ENCODE measurements around the gene CIC. TPM values are rescaled to one million over a fixed set of nuclear protein-coding genes. Genes with fewer than 3 reads are reported as not detected.

Gene CIC
- total RNA-seq, 4 donors from 2014 or later = 57.5 to 91.6 (median 81.9) TPM

GRCh38 chr19:42241279-42241678, 27.8 kb upstream of the CIC start:
- Histone ChIP-seq H3K4me3 (peak overlapping the region; percentile 62), H3K27ac (no peak overlapping the region)
- 100% methylated on average over 3 of the region's 3 CpGs for WGBS

GRCh38 chr19:42242069-42242511, 27.0 kb upstream of the CIC start:
- Histone ChIP-seq H3K36me3 (peaks cover 13% of the 10 kb centered on the region), H3K27ac (peak overlapping the region; percentile 90), H3K4me1 (peaks cover 60% of the 10 kb centered on the region), H3K27me3 (no peaks in the 10 kb centered on the region), H3K4me3 (peak overlapping the region; percentile 62), H3K9me3 (no peaks in the 10 kb centered on the region)
- 0% methylated on average over 1 of the region's 49 CpGs for WGBS
- TF ChIP-seq POLR2AphosphoS5 (IDR thresholded peaks at IDR 0.05) (no peak), POLR2A (IDR thresholded peaks at IDR 0.05) (no peak), EP300 (IDR thresholded peaks at IDR 0.05) (no peak), CTCF (IDR thresholded peaks at IDR 0.05) (no peak)
- DNase-seq (ENCODE audit: low spot score in 2 of 2) = peak in 1 of 2 donors; percentile 79

More at GRCh38 chr19:42241279-42241678, 27.8 kb upstream of the CIC start:
- TF ChIP-seq POLR2A (IDR thresholded peaks at IDR 0.05) = no peak
- TF ChIP-seq POLR2AphosphoS5 (IDR thresholded peaks at IDR 0.05) = no peak
- TF ChIP-seq CTCF (IDR thresholded peaks at IDR 0.05) = no peak
- no peak for TF ChIP-seq EP300 (IDR thresholded peaks at IDR 0.05)
- Histone ChIP-seq H3K9me3 (no peaks in the 10 kb centered on the region), H3K4me1 (peaks cover 52% of the 10 kb centered on the region), H3K36me3 (peaks cover 20% of the 10 kb centered on the region), H3K27me3 (no peaks in the 10 kb centered on the region)
- no peak for DNase-seq (ENCODE audit: low spot score in 2 of 2)

- H3K27ac ChIP-seq = peak within 1 kb of the TSS; percentile 90
- H3K4me1 ChIP-seq = peaks cover 67% of the 10 kb centered on the region
- DNase-seq (ENCODE audit: low spot score in 2 of 2) = peak; percentile 99
- TF ChIP-seq POLR2A (IDR thresholded peaks at IDR 0.05) (peak in 1 of 2 donors; percentile 89), POLR2AphosphoS5 (IDR thresholded peaks at IDR 0.05) (peak; percentile 2 to 85 (median 28)), CTCF (IDR thresholded peaks at IDR 0.05) (no peak), EP300 (IDR thresholded peaks at IDR 0.05) (no peak)
- peaks cover 8% of the 10 kb centered on the region for H3K36me3 ChIP-seq
- 0% methylated on average over 38 of the region's 76 CpGs for WGBS
- no peaks in the 10 kb centered on the region for H3K9me3 ChIP-seq
- peak within 1 kb of the TSS; percentile 62 for H3K4me3 ChIP-seq
- H3K27me3 ChIP-seq = no peaks in the 10 kb centered on the region
Observed at GRCh38 chr19:42242512-42243409, 26.3 kb upstream of the CIC start, which contains the start of gene GSK3A. Gene GSK3A, minus strand, starts transcription at chr19:42242602. Its CDS starts 137 bp downstream, at chr19:42242465.

- H3K27me3 ChIP-seq = no peaks in the 10 kb centered on the region
- peak; percentile 95 to 96 for DNase-seq (ENCODE audit: low spot score in 2 of 2)
- peak overlapping the region; percentile 90 for H3K27ac ChIP-seq
- peak in 1 of 2 donors; percentile 26 for TF ChIP-seq POLR2A (IDR thresholded peaks at IDR 0.05)
- TF ChIP-seq POLR2AphosphoS5 (IDR thresholded peaks at IDR 0.05) = peak in 2 of 3 donors; percentile 19 to 91
- TF ChIP-seq EP300 (IDR thresholded peaks at IDR 0.05) = no peak
- TF ChIP-seq CTCF (IDR thresholded peaks at IDR 0.05) = peak; percentile 47 to 61
- peaks cover 83% of the 10 kb centered on the region for H3K4me1 ChIP-seq
- peak overlapping the region; percentile 62 for H3K4me3 ChIP-seq
- 2% methylated on average over 29 of the region's 45 CpGs for WGBS
- H3K36me3 ChIP-seq = peaks cover 18% of the 10 kb centered on the region
- H3K9me3 ChIP-seq = no peaks in the 10 kb centered on the region
Observed at GRCh38 chr19:42244347-42245220, 24.5 kb upstream of the CIC start.

All from suprapubic skin (tissue), 4 donors.